ENCODE results near the gene MRTFA. TPM values are rescaled to one million over a fixed set of nuclear protein-coding genes. Genes with fewer than 3 reads are reported as not detected.

MRTFA gene
- total and polyA plus RNA-seq, 2 of the 13 experiments (the other 11 are each of a cell fraction or from before 2014, with no cell fraction given) = 2.4 to 8.2 TPM

DNA sequence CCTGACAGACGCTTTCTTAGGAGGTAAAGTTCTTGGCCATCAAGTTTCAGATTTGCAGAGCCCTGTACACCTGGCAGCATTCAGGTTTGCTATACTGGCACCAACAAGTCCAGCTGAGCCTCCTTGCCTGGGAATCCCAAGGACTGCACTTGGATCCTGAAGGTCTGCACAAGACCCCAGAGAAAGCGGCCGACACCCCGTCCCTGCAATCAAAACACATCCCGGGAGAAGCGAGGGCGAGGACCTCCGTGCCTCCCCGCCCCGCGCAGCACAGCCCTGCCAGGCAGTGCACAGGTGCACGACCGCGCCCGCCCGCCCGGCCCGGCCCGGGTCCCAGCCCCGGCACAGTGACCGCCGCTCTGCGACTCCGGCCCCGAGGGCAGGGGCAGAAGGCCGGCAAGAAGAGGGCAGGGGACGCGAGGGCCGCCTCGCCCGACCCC lies 559 bp downstream of the MRTFA start:
- Histone ChIP-seq H3K36me3 (replicated peaks in 1 of 2; ENCODE audit: control insufficient read depth in 1 of 2, insufficient read depth in 2 of 2, low read length in 2 of 2) (no peaks in the 10 kb centered on the region), H4K20me1 (ENCODE audit: insufficient read depth, low read length) (peaks cover 15% of the 10 kb centered on the region), H3K27ac (ENCODE audit: extremely low read length, insufficient read depth, low read length) (peak overlapping the region; percentile 71), H3K9me3 (ENCODE audit: low read length) (no peaks in the 10 kb centered on the region), H3K4me3 (replicated peaks in 1 of 3; ENCODE audit: insufficient read depth in 1 of 3, low read depth in 2 of 3, low read length in 3 of 3) (peak overlapping the region; percentile 90 to 99 (median 97)), H3K4me2 (ENCODE audit: low read depth, low read length) (peak overlapping the region; percentile 96), H2AFZ (ENCODE audit: low read length) (no peak overlapping the region), H3K9ac (ENCODE audit: insufficient read depth, low read depth, low read length) (peak overlapping the region; percentile 91), H3K4me1 (ENCODE audit: insufficient read depth, low read length) (peaks cover 45% of the 10 kb centered on the region), H3K79me2 (ENCODE audit: insufficient read depth, low read length) (peaks cover 53% of the 10 kb centered on the region), H3K27me3 (ENCODE audit: control insufficient read depth in 1 of 2, insufficient read depth in 2 of 2, low read length in 2 of 2) (no peaks in the 10 kb centered on the region; a peak in 1 of 5 replicates)
- intact Hi-C loops (cut with micrococcal nuclease; ENCODE audit: unreplicated experiment) = loop anchor here (10.0 kb wide), 1 partner anchor 51 kb away; no protein-coding TSS in a partner anchor
- ChIA-PET CTCF (ENCODE audit: low intra/inter-chr PET ratio, low total read pairs) (no interaction called here), POLR2A (interaction anchor here (0.5 to 2.5 kb wide), 8 partner anchors 10 to 138 kb away, joined by 3 to 28 read pairs (median 5); no protein-coding TSS in a partner anchor)
- ATAC-seq (peak; percentile 65), FAIRE-seq (no peak), DNase-seq (ENCODE audit: low spot score) (no peak)
- WGBS (ENCODE audit: low lambda C conversion rate) = no CpG with 5 or more reads among the region's 31 CpGs
- BruUV-seq (replicated peaks) = no TSS peak
- in situ Hi-C loops (cut with HindIII; ENCODE audit: extremely low pct_ligation_motif_present, low pct_unique_long_range_greater_than_20kb) = no loop called here
- TF ChIP-seq TAF1 (CRISPR knock-in tag; IDR thresholded peaks at IDR 0.05) = no peak
- TF ChIP-seq PLSCR1 (CRISPR knock-in tag; IDR thresholded peaks at IDR 0.05; ENCODE audit: borderline replicate concordance) = no peak
- TF ChIP-seq ZNF556 (CRISPR knock-in tag; IDR thresholded peaks at IDR 0.05; ENCODE audit: borderline replicate concordance) = no peak
- TF ChIP-seq, protein P1, sequence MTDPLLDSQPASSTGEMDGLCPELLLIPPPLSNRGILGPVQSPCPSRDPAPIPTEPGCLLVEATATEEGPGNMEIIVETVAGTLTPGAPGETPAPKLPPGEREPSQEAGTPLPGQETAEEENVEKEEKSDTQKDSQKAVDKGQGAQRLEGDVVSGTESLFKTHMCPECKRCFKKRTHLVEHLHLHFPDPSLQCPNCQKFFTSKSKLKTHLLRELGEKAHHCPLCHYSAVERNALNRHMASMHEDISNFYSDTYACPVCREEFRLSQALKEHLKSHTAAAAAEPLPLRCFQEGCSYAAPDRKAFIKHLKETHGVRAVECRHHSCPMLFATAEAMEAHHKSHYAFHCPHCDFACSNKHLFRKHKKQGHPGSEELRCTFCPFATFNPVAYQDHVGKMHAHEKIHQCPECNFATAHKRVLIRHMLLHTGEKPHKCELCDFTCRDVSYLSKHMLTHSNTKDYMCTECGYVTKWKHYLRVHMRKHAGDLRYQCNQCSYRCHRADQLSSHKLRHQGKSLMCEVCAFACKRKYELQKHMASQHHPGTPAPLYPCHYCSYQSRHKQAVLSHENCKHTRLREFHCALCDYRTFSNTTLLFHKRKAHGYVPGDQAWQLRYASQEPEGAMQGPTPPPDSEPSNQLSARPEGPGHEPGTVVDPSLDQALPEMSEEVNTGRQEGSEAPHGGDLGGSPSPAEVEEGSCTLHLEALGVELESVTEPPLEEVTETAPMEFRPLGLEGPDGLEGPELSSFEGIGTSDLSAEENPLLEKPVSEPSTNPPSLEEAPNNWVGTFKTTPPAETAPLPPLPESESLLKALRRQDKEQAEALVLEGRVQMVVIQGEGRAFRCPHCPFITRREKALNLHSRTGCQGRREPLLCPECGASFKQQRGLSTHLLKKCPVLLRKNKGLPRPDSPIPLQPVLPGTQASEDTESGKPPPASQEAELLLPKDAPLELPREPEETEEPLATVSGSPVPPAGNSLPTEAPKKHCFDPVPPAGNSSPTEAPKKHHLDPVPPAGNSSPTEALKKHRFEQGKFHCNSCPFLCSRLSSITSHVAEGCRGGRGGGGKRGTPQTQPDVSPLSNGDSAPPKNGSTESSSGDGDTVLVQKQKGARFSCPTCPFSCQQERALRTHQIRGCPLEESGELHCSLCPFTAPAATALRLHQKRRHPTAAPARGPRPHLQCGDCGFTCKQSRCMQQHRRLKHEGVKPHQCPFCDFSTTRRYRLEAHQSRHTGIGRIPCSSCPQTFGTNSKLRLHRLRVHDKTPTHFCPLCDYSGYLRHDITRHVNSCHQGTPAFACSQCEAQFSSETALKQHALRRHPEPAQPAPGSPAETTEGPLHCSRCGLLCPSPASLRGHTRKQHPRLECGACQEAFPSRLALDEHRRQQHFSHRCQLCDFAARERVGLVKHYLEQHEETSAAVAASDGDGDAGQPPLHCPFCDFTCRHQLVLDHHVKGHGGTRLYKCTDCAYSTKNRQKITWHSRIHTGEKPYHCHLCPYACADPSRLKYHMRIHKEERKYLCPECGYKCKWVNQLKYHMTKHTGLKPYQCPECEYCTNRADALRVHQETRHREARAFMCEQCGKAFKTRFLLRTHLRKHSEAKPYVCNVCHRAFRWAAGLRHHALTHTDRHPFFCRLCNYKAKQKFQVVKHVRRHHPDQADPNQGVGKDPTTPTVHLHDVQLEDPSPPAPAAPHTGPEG (CRISPR knock-in tag; IDR thresholded peaks at IDR 0.05) = peak; percentile 89
- no peak for TF ChIP-seq ZNF460 (CRISPR knock-in tag; IDR thresholded peaks at IDR 0.05; ENCODE audit: borderline replicate concordance)
- TF ChIP-seq ZXDC (CRISPR knock-in tag; IDR thresholded peaks at IDR 0.05) = 0 out of 2 replicates have a peak, but pooled peaks have one; percentile 31
- no peak for TF ChIP-seq TBX2 (CRISPR knock-in tag; IDR thresholded peaks at IDR 0.05; ENCODE audit: borderline replicate concordance)
- no peak for TF ChIP-seq ATF7 (IDR thresholded peaks at IDR 0.05)
- no peak for TF ChIP-seq ATF7 (CRISPR knock-in tag; IDR thresholded peaks at IDR 0.05)
- TF ChIP-seq, protein P2, sequence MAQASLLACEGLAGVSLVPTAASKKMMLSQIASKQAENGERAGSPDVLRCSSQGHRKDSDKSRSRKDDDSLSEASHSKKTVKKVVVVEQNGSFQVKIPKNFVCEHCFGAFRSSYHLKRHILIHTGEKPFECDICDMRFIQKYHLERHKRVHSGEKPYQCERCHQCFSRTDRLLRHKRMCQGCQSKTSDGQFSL (CRISPR knock-in tag; IDR thresholded peaks at IDR 0.05) = no peak
- 0 out of 2 replicates have a peak, but pooled peaks have one; percentile 2 for TF ChIP-seq ZNF761 (CRISPR knock-in tag; conservative IDR thresholded peaks at IDR 0.05)
- TF ChIP-seq ZNF512 (CRISPR knock-in tag; IDR thresholded peaks at IDR 0.05) = no peak

Data from HepG2 (cell line).